Large intestine (tissue), 3 donors: ENCODE results near the gene CITED4. TPM values are rescaled to one million over a fixed set of nuclear protein-coding genes. Genes with fewer than 3 reads are reported as not detected.
A peak's percentile ranks its signal among the peaks of the same experiment; 100 is the strongest.

ENCODE experiments used
- DNase-seq, 2 donors: peaks; one replicate each; pipeline versions ENCODE4 v3.0.0 to v3.0.0-alpha.2; 2013
- H3K27ac ChIP-seq: one replicate; pipeline ENCODE4 v1.5.1; 2013; ENCODE audit warnings: low read length
- H3K27me3 ChIP-seq: 2 replicates; pipeline ENCODE4 v1.6.1; 2013; ENCODE audit warnings: low read length; ENCODE audit not compliant: control insufficient read depth, insufficient read depth
- H3K36me3 ChIP-seq: 2 replicates; pipeline ENCODE4 v1.6.1; 2013; ENCODE audit warnings: low read length; ENCODE audit not compliant: control insufficient read depth, insufficient read depth
- H3K4me1 ChIP-seq: one replicate; pipeline ENCODE4 v1.6.1; 2013; ENCODE audit warnings: low read length; ENCODE audit not compliant: control insufficient read depth, insufficient read depth
- H3K4me3 ChIP-seq: one replicate; pipeline ENCODE4 v1.5.1; 2013; ENCODE audit warnings: low read length
- H3K9me3 ChIP-seq: one replicate; pipeline ENCODE4 v1.6.1; 2013; ENCODE audit warnings: mild to moderate bottlenecking, low read depth, low read length, moderate library complexity; ENCODE audit not compliant: control insufficient read depth
- WGBS: methylation state at CpG from one replicate; pipeline ENCODE4 v1.1.5; 2013; ENCODE audit warnings: low lambda C conversion rate; ENCODE audit not compliant: insufficient coverage; 5-methylcytosine and 5-hydroxymethylcytosine counted together
- polyA plus RNA-seq: library from polyadenylated mRNA; unstranded; fragments of 120-200 nt; gene quantifications from one replicate; pipeline ENCODE4 v1.2.1, GENCODE V29; 2013

Gene CITED4
- polyA plus RNA-seq, 1 donor = 4.3 TPM

- Histone ChIP-seq H3K36me3 (no peaks in the 10 kb centered on the region), H3K9me3 (no peaks in the 10 kb centered on the region), H3K27ac (no peak overlapping the region), H3K27me3 (peaks cover 5% of the 10 kb centered on the region), H3K4me3 (no peak overlapping the region), H3K4me1 (no peaks in the 10 kb centered on the region)
- no CpG with 5 or more reads among the region's 17 CpGs for WGBS
- no peak for DNase-seq
These were observed 38.2 kb downstream of the CITED4 start for GRCh38 chr1:40823983-40824382.

GRCh38 chr1:40823345-40823744 is 38.8 kb downstream of the CITED4 start:
- Histone ChIP-seq H3K4me3 (no peak overlapping the region), H3K27ac (no peak overlapping the region), H3K4me1 (no peaks in the 10 kb centered on the region), H3K36me3 (no peaks in the 10 kb centered on the region), H3K27me3 (peaks cover 10% of the 10 kb centered on the region), H3K9me3 (no peaks in the 10 kb centered on the region)
- no CpG with 5 or more reads among the region's 4 CpGs for WGBS
- DNase-seq = no peak

- Histone ChIP-seq H3K4me3 (no peak overlapping the region), H3K9me3 (no peaks in the 10 kb centered on the region), H3K27me3 (peaks cover 15% of the 10 kb centered on the region), H3K27ac (no peak overlapping the region), H3K36me3 (no peaks in the 10 kb centered on the region), H3K4me1 (no peaks in the 10 kb centered on the region)
- no peak for DNase-seq
- WGBS = no CpG with 5 or more reads among the region's 12 CpGs
These were observed 39.3 kb downstream of the CITED4 start for GRCh38 chr1:40822890-40823289.

GRCh38 chr1:40820911-40821693 is 41.1 kb downstream of the CITED4 start:
- Histone ChIP-seq H3K9me3 (no peaks in the 10 kb centered on the region), H3K36me3 (no peaks in the 10 kb centered on the region), H3K4me3 (no peak overlapping the region), H3K4me1 (no peaks in the 10 kb centered on the region), H3K27me3 (peaks cover 26% of the 10 kb centered on the region), H3K27ac (no peak overlapping the region)
- WGBS = no CpG with 5 or more reads among the region's 6 CpGs
- no peak for DNase-seq

- H3K4me1 ChIP-seq = no peaks in the 10 kb centered on the region
- peaks cover 28% of the 10 kb centered on the region for H3K27me3 ChIP-seq
- no peak overlapping the region for H3K27ac ChIP-seq
- DNase-seq = no peak
- H3K36me3 ChIP-seq = no peaks in the 10 kb centered on the region
- no CpG with 5 or more reads among the region's 3 CpGs for WGBS
- no peaks in the 10 kb centered on the region for H3K9me3 ChIP-seq
- no peak overlapping the region for H3K4me3 ChIP-seq
These were observed 41.8 kb downstream of the CITED4 start for GRCh38 chr1:40820251-40820797.

GRCh38 chr1:40819101-40819500 is 43.1 kb downstream of the CITED4 start:
- no peaks in the 10 kb centered on the region for H3K4me1 ChIP-seq
- no peak overlapping the region for H3K4me3 ChIP-seq
- no peaks in the 10 kb centered on the region for H3K36me3 ChIP-seq
- WGBS = no CpG with 5 or more reads among the region's 26 CpGs
- H3K9me3 ChIP-seq = no peaks in the 10 kb centered on the region
- H3K27ac ChIP-seq = no peak overlapping the region
- H3K27me3 ChIP-seq = peaks cover 28% of the 10 kb centered on the region
- no peak for DNase-seq

GRCh38 chr1:40818264-40818961 is 43.8 kb downstream of the CITED4 start:
- peak overlapping the region; percentile 11 for H3K4me3 ChIP-seq

GRCh38 chr1:40817791-40818263 is 44.3 kb downstream of the CITED4 start:
- WGBS = no CpG with 5 or more reads among the region's 19 CpGs
- Histone ChIP-seq H3K4me1 (no peaks in the 10 kb centered on the region), H3K9me3 (no peaks in the 10 kb centered on the region), H3K27ac (no peak overlapping the region), H3K27me3 (peaks cover 33% of the 10 kb centered on the region), H3K36me3 (no peaks in the 10 kb centered on the region), H3K4me3 (no peak overlapping the region)
- no peak for DNase-seq

More at GRCh38 chr1:40818264-40818961, 43.8 kb downstream of the CITED4 start:
- no CpG with 5 or more reads among the region's 59 CpGs for WGBS
- peak; percentile 49 to 65 for DNase-seq
- Histone ChIP-seq H3K27ac (no peak overlapping the region), H3K9me3 (no peaks in the 10 kb centered on the region), H3K4me1 (no peaks in the 10 kb centered on the region), H3K36me3 (no peaks in the 10 kb centered on the region), H3K27me3 (peaks cover 28% of the 10 kb centered on the region)

- Histone ChIP-seq H3K36me3 (no peaks in the 10 kb centered on the region), H3K27me3 (peaks cover 35% of the 10 kb centered on the region), H3K4me1 (no peaks in the 10 kb centered on the region), H3K9me3 (no peaks in the 10 kb centered on the region), H3K4me3 (no peak overlapping the region), H3K27ac (no peak overlapping the region)
- WGBS = 20% methylated on average over 2 of the region's 9 CpGs
- DNase-seq = no peak
These were observed 46.7 kb downstream of the CITED4 start for GRCh38 chr1:40815420-40815819.
